GM21381 (cell line): Measurements from ENCODE around the gene FGF11.

Experiments used
- ATAC-seq: cut with Tn5 transposase; IDR thresholded peaks from one replicate; pipeline ENCODE4 v1.9.1; 2021; ENCODE audit warnings: mild to moderate bottlenecking, moderate library complexity; ENCODE audit not compliant: unreplicated experiment

The FGF11 gene

GRCh38 chr17:7427549-7427948 is 11.8 kb upstream of the FGF11 start:
- no peak for ATAC-seq

- ATAC-seq, result no peak
Measured at GRCh38 chr17:7428557-7428956, 10.8 kb upstream of the FGF11 start, which contains the start of gene SPEM3. Gene SPEM3 (plus strand): TSS chr17:7428857. CDS start chr17:7428903, 46 bp downstream.

- ATAC-seq, result no peak
Measured at GRCh38 chr17:7429722-7430121, 9.6 kb upstream of the FGF11 start.

- ATAC-seq, result no peak
Measured at GRCh38 chr17:7431231-7431630, 8.1 kb upstream of the FGF11 start.

- ATAC-seq, result no peak
Measured at GRCh38 chr17:7432296-7432695, 7.0 kb upstream of the FGF11 start.

- ATAC-seq, result peak; percentile 21
Measured at GRCh38 chr17:7435676-7436555, 3.4 kb upstream of the FGF11 start.

GRCh38 chr17:7436556-7437368 is 2.5 kb upstream of the FGF11 start:
- no peak for ATAC-seq

GRCh38 chr17:7437369-7437863 is 1.9 kb upstream of the FGF11 start:
- ATAC-seq, result no peak

GRCh38 chr17:7437950-7438614 is 1.2 kb upstream of the FGF11 start:
- no peak for ATAC-seq

GRCh38 chr17:7438656-7439460 is 454 bp upstream of the FGF11 start:
- ATAC-seq, result no peak

GRCh38 chr17:7440113-7440833 is 961 bp downstream of the FGF11 start:
- ATAC-seq, result no peak

GRCh38 chr17:7440834-7441195 is 1.5 kb downstream of the FGF11 start:
- ATAC-seq, result no peak

- ATAC-seq, result no peak
Measured at GRCh38 chr17:7441266-7441665, 2.0 kb downstream of the FGF11 start.

GRCh38 chr17:7442142-7442541 is 2.8 kb downstream of the FGF11 start:
- ATAC-seq, result no peak

GRCh38 chr17:7443499-7444485 is 4.5 kb downstream of the FGF11 start:
- no peak for ATAC-seq

- ATAC-seq, result no peak
Measured at GRCh38 chr17:7444682-7445618, 5.6 kb downstream of the FGF11 start, which contains the start of gene CHRNB1. Gene CHRNB1 (plus strand): TSS chr17:7445061. CDS start chr17:7445128, 67 bp downstream.

GRCh38 chr17:7445619-7445968 is 6.3 kb downstream of the FGF11 start:
- ATAC-seq, result no peak
